HepG2 (cell line): ENCODE data around the gene THAP2. TPM values are rescaled to one million over a fixed set of nuclear protein-coding genes. Genes with fewer than 3 reads are reported as not detected.

Source experiments
- ATAC-seq: fragments of 200-7000 bp; cut with Tn5 transposase; 3 replicates; pipeline ENCODE4 v1.9.1; 2020; ENCODE audit warnings: mild to moderate bottlenecking, moderate library complexity
- BruUV-seq: library from RNA; stranded (reverse); fragments of 400-500 nt; replicated peaks from 2 replicates; lab custom pipeline; 2021; lab: Mats Ljungman, UMichigan
- CTCF ChIA-PET: fragments of 300-600 bp; formaldehyde crosslinking; extraction: SDS; loops from one replicate; lab custom pipeline; 2021; ENCODE audit warnings: low total read pairs, inconsistent platforms, low intra/inter-chr PET ratio; lab: Yijun Ruan, JAX
- POLR2A ChIA-PET: fragments of 350-600 bp; sonication (Branson Sonifier 250); formaldehyde crosslinking; loops from one replicate; lab custom pipeline; 2020; ENCODE audit warnings: antibody characterized with exemption, inconsistent platforms; lab: Yijun Ruan, JAX
- DNase-seq: peaks from one replicate; pipeline ENCODE4 v3.0.0-alpha.2; 2015; ENCODE audit warnings: low spot score
- FAIRE-seq: peaks from 3 replicates; lab custom pipeline; 2011; peaks lifted over from hg19 to GRCh38; lab: Jason Lieb, UNC
- H2AFZ ChIP-seq: one replicate; pipeline ENCODE4 v1.6.1; 2011; ENCODE audit warnings: low read length, inconsistent platforms
- H3K27ac ChIP-seq: fragments of 300-600 bp; 3 replicates; pipeline ENCODE4 v1.8.0; 2011; ENCODE audit warnings: mixed run types, mild to moderate bottlenecking, mixed read lengths, low read length, inconsistent platforms; ENCODE audit not compliant: insufficient read depth; ENCODE audit errors: extremely low read length
- H3K27me3 ChIP-seq, 2 experiments: fragments of 200-600 bp in 1 of 2; 2 replicates in 1 of 2; 3 replicates in 1 of 2; pipeline versions ENCODE4 v1.6.0 to v1.8.0; 2011; ENCODE audit warnings: low read length in 2 of 2, mild to moderate bottlenecking in 2 of 2, moderate library complexity in 2 of 2, inconsistent platforms in 1 of 2; ENCODE audit not compliant: insufficient read depth in 2 of 2, control insufficient read depth in 1 of 2
- H3K36me3 ChIP-seq, 2 experiments: fragments of 200-600 bp in 1 of 2; replicated peaks in 1 of 2; 2 replicates in 1 of 2; 3 replicates in 1 of 2; pipeline versions ENCODE4 v1.5.1 to v1.8.0; 2011; ENCODE audit warnings: low read length in 2 of 2, inconsistent platforms in 1 of 2; ENCODE audit not compliant: insufficient read depth in 2 of 2, control insufficient read depth in 1 of 2
- H3K4me1 ChIP-seq: 2 replicates; pipeline ENCODE4 v1.5.1; 2012; ENCODE audit warnings: low read length, inconsistent platforms; ENCODE audit not compliant: insufficient read depth
- H3K4me2 ChIP-seq: 2 replicates; pipeline ENCODE4 v1.6.0; 2011; ENCODE audit warnings: low read depth, low read length, inconsistent platforms
- H3K4me3 ChIP-seq, 3 experiments: fragments of 200-600 bp in 1 of 3; sonication (generic), shearing (Covaris generic) in 1 of 3; replicated peaks in 1 of 3; 2 replicates each; pipeline ENCODE4 v1.5.1; 2011 to 2016; ENCODE audit warnings: low read length in 3 of 3, inconsistent platforms in 2 of 3, low read depth in 2 of 3, mild to moderate bottlenecking in 2 of 3, control low read depth in 1 of 3, mixed read lengths in 1 of 3; ENCODE audit not compliant: insufficient read depth in 1 of 3
- H3K79me2 ChIP-seq: one replicate; pipeline ENCODE4 v1.6.1; 2011; ENCODE audit warnings: low read length, inconsistent platforms; ENCODE audit not compliant: insufficient read depth
- H3K9ac ChIP-seq: 2 replicates; pipeline ENCODE4 v1.6.0; 2011; ENCODE audit warnings: mild to moderate bottlenecking, low read depth, low read length, inconsistent platforms; ENCODE audit not compliant: insufficient read depth
- H3K9me3 ChIP-seq: 2 replicates; pipeline ENCODE4 v1.5.1; 2012; ENCODE audit warnings: mild to moderate bottlenecking, low read length
- H4K20me1 ChIP-seq: 2 replicates; pipeline ENCODE4 v1.6.0; 2011; ENCODE audit warnings: inconsistent platforms, mild to moderate bottlenecking, low read length, moderate library complexity; ENCODE audit not compliant: insufficient read depth
- ATF7-NPFF ChIP-seq: sonication (generic); formaldehyde crosslinking; IDR thresholded peaks from 2 replicates; pipeline ENCODE4 v1.8.1; 2023; ENCODE audit warnings: mild to moderate bottlenecking, low read depth, missing genetic modification reagents, moderate library complexity
- BORCS8-MEF2B ChIP-seq: sonication (generic); formaldehyde crosslinking; IDR thresholded peaks from 2 replicates; pipeline ENCODE4 v1.8.0; 2022; ENCODE audit warnings: mild to moderate bottlenecking, missing genetic modification reagents
- CBX5 ChIP-seq: sonication (generic); formaldehyde crosslinking; IDR thresholded peaks from 2 replicates; pipeline ENCODE4 v1.4.0; 2020; ENCODE audit warnings: missing genetic modification reagents, borderline replicate concordance
- FOXC1 ChIP-seq: sonication (generic); formaldehyde crosslinking; IDR thresholded peaks from 2 replicates; pipeline ENCODE4 v1.8.0; 2022; ENCODE audit warnings: mild to moderate bottlenecking, missing genetic modification reagents, borderline replicate concordance
- GPN1 ChIP-seq: sonication (generic); formaldehyde crosslinking; IDR thresholded peaks from 2 replicates; pipeline ENCODE4 v1.5.1; 2020; ENCODE audit warnings: missing genetic modification reagents, borderline replicate concordance
- HIVEP1 ChIP-seq: sonication (generic); formaldehyde crosslinking; IDR thresholded peaks from 2 replicates; pipeline ENCODE4 v1.4.0; 2020; ENCODE audit warnings: mild to moderate bottlenecking, missing genetic modification reagents
- KDM4B ChIP-seq: sonication (generic); formaldehyde crosslinking; IDR thresholded peaks from 2 replicates; pipeline ENCODE4 v1.4.0; 2020; ENCODE audit warnings: missing genetic modification reagents
- MEF2D ChIP-seq: sonication (generic); formaldehyde crosslinking; IDR thresholded peaks from 2 replicates; pipeline ENCODE4 v1.5.1; 2020; ENCODE audit warnings: mild to moderate bottlenecking, missing genetic modification reagents
- NFE2L2 ChIP-seq: fragments of 150-350 bp; IDR thresholded peaks from 2 replicates; pipeline ENCODE4 v1.6.1; 2014; ENCODE audit warnings: low read length
- RBM39 ChIP-seq: fragments of 200-400 bp; formaldehyde crosslinking; IDR thresholded peaks from one replicate; pipeline ENCODE4 v1.6.1; 2018; ENCODE audit warnings: antibody characterized with exemption, mild to moderate bottlenecking, low read depth, low read length; ENCODE audit not compliant: poor library complexity, severe bottlenecking
- SIN3A ChIP-seq: IDR thresholded peaks from 2 replicates; pipeline ENCODE4 v1.6.1; 2011; ENCODE audit warnings: low read depth, mild to moderate bottlenecking, control low read depth, low read length, borderline replicate concordance
- SMARCE1 ChIP-seq: fragments of 450-650 bp; IDR thresholded peaks from 2 replicates; pipeline ENCODE4 v1.6.1; 2017; ENCODE audit warnings: borderline replicate concordance
- ZFX ChIP-seq: sonication (generic); formaldehyde crosslinking; IDR thresholded peaks from 2 replicates; pipeline ENCODE4 v1.4.0; 2020; ENCODE audit warnings: mild to moderate bottlenecking, low read depth, missing genetic modification reagents, moderate library complexity
- ZNF101 ChIP-seq: sonication (generic); formaldehyde crosslinking; IDR thresholded peaks from 2 replicates; pipeline ENCODE4 v1.4.0; 2020; ENCODE audit warnings: mild to moderate bottlenecking, low read depth, missing genetic modification reagents, borderline replicate concordance
- ZNF703 ChIP-seq: sonication (generic); formaldehyde crosslinking; IDR thresholded peaks from 2 replicates; pipeline ENCODE4 v1.5.1; 2020; ENCODE audit warnings: missing genetic modification reagents, mild to moderate bottlenecking, moderate library complexity, borderline replicate concordance
- ZNF878 ChIP-seq: sonication (generic); formaldehyde crosslinking; IDR thresholded peaks from 2 replicates; pipeline ENCODE4 v1.8.1; 2023; ENCODE audit warnings: mild to moderate bottlenecking, missing genetic modification reagents, moderate library complexity
- WGBS: methylation state at CpG from one replicate; pipeline ENCODE4 v1.1.6; 2017; ENCODE audit warnings: low lambda C conversion rate; 5-methylcytosine and 5-hydroxymethylcytosine counted together
- in situ Hi-C: cut with HindIII; loops from 2 replicates; pipeline ENCODE4 v1.10.0; 2017; ENCODE audit warnings: low pct_unique_long_range_greater_than_20kb; ENCODE audit not compliant: extremely low pct_ligation_motif_present
- intact Hi-C: fragments of 100-400 bp; cut with micrococcal nuclease; formaldehyde crosslinking; loops from one replicate; pipeline ENCODE4 v1.10.0; 2022; ENCODE audit not compliant: unreplicated experiment
- polyA plus RNA-seq, 8 experiments: library from polyadenylated mRNA; depleted of rRNA in 3 of 8; stranded (reverse) in 7 of 8; unstranded in 1 of 8; fragments of >200 nt; fragmentation: Illumina TruSeq in 4 of 8; extraction: Trizol in 4 of 8; gene quantifications; 2 replicates each; pipeline versions ENCODE4 v1.2.1 to v1.2.3, GENCODE V29; 2011 to 2016; ENCODE audit warnings: low read depth in 4 of 8, missing spikeins in 1 of 8, mixed read lengths in 1 of 8; ENCODE audit not compliant: insufficient read depth in 1 of 8
- total RNA-seq, 5 experiments: library from RNA; depleted of rRNA; stranded (reverse); fragments of >200 nt; fragmentation: Illumina TruSeq; extraction: Trizol; gene quantifications; 2 replicates each; pipeline ENCODE4 v1.2.3, GENCODE V29; 2016; ENCODE audit warnings: low read depth in 1 of 5
- TF ChIP-seq, protein P1 (sequence below): sonication (generic); formaldehyde crosslinking; IDR thresholded peaks from 2 replicates; pipeline ENCODE4 v1.5.1; 2020; ENCODE audit warnings: missing genetic modification reagents, mild to moderate bottlenecking, borderline replicate concordance

Gene THAP2
- total and polyA plus RNA-seq, 2 of the 13 experiments (the other 11 are each of a cell fraction or from before 2014, with no cell fraction given) = 5.2 to 6.2 TPM

DNA sequence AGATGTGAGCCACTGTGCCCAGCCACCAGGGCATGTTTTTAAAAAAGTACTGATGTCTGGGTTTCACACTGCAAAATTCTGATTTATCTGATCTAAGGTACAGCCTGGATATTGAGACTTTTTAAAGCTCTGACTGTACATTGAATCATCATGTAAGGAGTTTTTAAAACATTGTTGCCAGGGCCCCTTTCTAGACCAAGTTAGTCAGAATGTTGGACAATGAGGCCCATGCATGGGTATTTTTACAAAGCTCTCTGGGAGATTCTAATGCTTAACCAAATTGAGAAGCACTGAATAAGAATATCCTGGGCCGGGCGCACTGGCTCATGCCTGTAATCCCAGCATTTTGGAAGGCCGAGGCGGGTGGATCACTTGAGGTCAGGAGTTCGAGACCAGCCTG, 38.5 kb downstream of the THAP2 start:
- no peak for DNase-seq
- 100% methylated on average over 5 of the region's 5 CpGs for WGBS
- Histone ChIP-seq H3K36me3 (peaks cover 3 to 19% of the 10 kb centered on the region in 2 experiments; a peak in 4 of 5 replicates), H3K79me2 (no peaks in the 10 kb centered on the region), H3K4me2 (no peak overlapping the region), H3K9ac (no peak overlapping the region), H3K4me1 (peaks cover 9% of the 10 kb centered on the region), H3K4me3 (no peak overlapping the region), H3K9me3 (no peaks in the 10 kb centered on the region), H2AFZ (no peak overlapping the region), H3K27me3 (no peaks in the 10 kb centered on the region), H4K20me1 (no peaks in the 10 kb centered on the region), H3K27ac (no peak overlapping the region)
- CTCF ChIA-PET = no interaction called here
- FAIRE-seq = no peak
- BruUV-seq = no TSS peak
- intact Hi-C loops (no loop called here), in situ Hi-C loops (no loop called here)
- POLR2A ChIA-PET = interaction anchor here (0.8 to 1.1 kb wide), 3 partner anchors 17 to 29 kb away, joined by 3 to 4 read pairs (median 3); partner anchors contain the start of gene TMEM19
- no peak for ATAC-seq
- no peak for TF ChIP-seq ZFX
- no peak for TF ChIP-seq CBX5 (CRISPR knock-in tag)
- no peak for TF ChIP-seq HIVEP1 (CRISPR knock-in tag)
- no peak for TF ChIP-seq SIN3A
- no peak for TF ChIP-seq GPN1
- TF ChIP-seq ZNF101 = no peak
- TF ChIP-seq NFE2L2 = no peak
- TF ChIP-seq FOXC1 (CRISPR knock-in tag) = no peak
- no peak for TF ChIP-seq ZNF878 (CRISPR knock-in tag)
- no peak for TF ChIP-seq KDM4B (CRISPR knock-in tag)
- TF ChIP-seq RBM39 = no peak
- TF ChIP-seq, protein P1, sequence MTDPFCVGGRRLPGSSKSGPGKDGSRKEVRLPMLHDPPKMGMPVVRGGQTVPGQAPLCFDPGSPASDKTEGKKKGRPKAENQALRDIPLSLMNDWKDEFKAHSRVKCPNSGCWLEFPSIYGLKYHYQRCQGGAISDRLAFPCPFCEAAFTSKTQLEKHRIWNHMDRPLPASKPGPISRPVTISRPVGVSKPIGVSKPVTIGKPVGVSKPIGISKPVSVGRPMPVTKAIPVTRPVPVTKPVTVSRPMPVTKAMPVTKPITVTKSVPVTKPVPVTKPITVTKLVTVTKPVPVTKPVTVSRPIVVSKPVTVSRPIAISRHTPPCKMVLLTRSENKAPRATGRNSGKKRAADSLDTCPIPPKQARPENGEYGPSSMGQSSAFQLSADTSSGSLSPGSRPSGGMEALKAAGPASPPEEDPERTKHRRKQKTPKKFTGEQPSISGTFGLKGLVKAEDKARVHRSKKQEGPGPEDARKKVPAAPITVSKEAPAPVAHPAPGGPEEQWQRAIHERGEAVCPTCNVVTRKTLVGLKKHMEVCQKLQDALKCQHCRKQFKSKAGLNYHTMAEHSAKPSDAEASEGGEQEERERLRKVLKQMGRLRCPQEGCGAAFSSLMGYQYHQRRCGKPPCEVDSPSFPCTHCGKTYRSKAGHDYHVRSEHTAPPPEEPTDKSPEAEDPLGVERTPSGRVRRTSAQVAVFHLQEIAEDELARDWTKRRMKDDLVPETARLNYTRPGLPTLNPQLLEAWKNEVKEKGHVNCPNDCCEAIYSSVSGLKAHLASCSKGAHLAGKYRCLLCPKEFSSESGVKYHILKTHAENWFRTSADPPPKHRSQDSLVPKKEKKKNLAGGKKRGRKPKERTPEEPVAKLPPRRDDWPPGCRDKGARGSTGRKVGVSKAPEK (CRISPR knock-in tag) = no peak
- TF ChIP-seq SMARCE1 = no peak
- TF ChIP-seq MEF2D (CRISPR knock-in tag) = no peak
- no peak for TF ChIP-seq BORCS8-MEF2B (CRISPR knock-in tag)
- no peak for TF ChIP-seq ATF7-NPFF (CRISPR knock-in tag)
- no peak for TF ChIP-seq ZNF703 (CRISPR knock-in tag)
